Heart right ventricle (tissue), 16 donors: ENCODE measurements around the gene SRGAP3. TPM values are rescaled to one million over a fixed set of nuclear protein-coding genes. Genes with fewer than 3 reads are reported as not detected.
A peak's percentile ranks its signal among the peaks of the same experiment; 100 is the strongest.

Experiments used
- ATAC-seq, 8 donors: fragments of 200-7000 bp; cut with Tn5 transposase; one replicate each; pipeline ENCODE4 v1.9.1; 2020; ENCODE audit warnings: mild to moderate bottlenecking in 8 of 8, moderate library complexity in 8 of 8, moderate number of reproducible peaks in 1 of 8
- DNase-seq, 2 donors: peaks; one replicate each; pipeline ENCODE4 v3.0.0-alpha.2; 2020
- H3K27ac ChIP-seq, 10 donors: fragments of 200-600 bp; sonication (generic) in 2 of 10; one replicate each; pipeline versions ENCODE4 v1.5.0 to v1.8.0; 2020 to 2022; ENCODE audit warnings: mild to moderate bottlenecking in 3 of 10
- H3K27me3 ChIP-seq, 7 donors: fragments of 200-600 bp; one replicate each; pipeline ENCODE4 v1.8.0; 2021 to 2022; ENCODE audit warnings: mild to moderate bottlenecking in 2 of 7
- H3K36me3 ChIP-seq, 9 donors: fragments of 200-600 bp; sonication (generic) in 1 of 9; one replicate each; pipeline versions ENCODE4 v1.5.0 to v1.8.0; 2020 to 2022; ENCODE audit warnings: mild to moderate bottlenecking in 2 of 9
- H3K4me1 ChIP-seq, 9 donors: fragments of 200-600 bp; sonication (generic) in 1 of 9; one replicate each; pipeline versions ENCODE4 v1.5.0 to v1.8.0; 2020 to 2022; ENCODE audit warnings: mild to moderate bottlenecking in 4 of 9
- H3K4me3 ChIP-seq, 10 donors: fragments of 200-600 bp; sonication (generic) in 2 of 10; one replicate each; pipeline versions ENCODE4 v1.5.0 to v1.8.0; 2020 to 2022; ENCODE audit warnings: mild to moderate bottlenecking in 7 of 10, moderate library complexity in 2 of 10
- H3K9me3 ChIP-seq, 11 donors: fragments of 200-600 bp in 10 of 11; sonication (generic) in 2 of 11; one replicate each; pipeline versions ENCODE4 v1.5.0 to v1.8.0; 2013 to 2022; ENCODE audit warnings: mild to moderate bottlenecking in 2 of 11, control low read depth in 1 of 11, moderate library complexity in 1 of 11
- CTCF ChIP-seq, 9 donors: fragments of 200-600 bp; sonication (generic) in 2 of 9; IDR thresholded peaks; one replicate each; pipeline versions ENCODE4 v1.5.0 to v1.8.0; 2021 to 2022; ENCODE audit warnings: antibody characterized with exemption in 9 of 9, mild to moderate bottlenecking in 5 of 9, moderate library complexity in 1 of 9
- WGBS, 2 donors: extraction: QIAGEN DNeasy Blood & Tissue Kit; methylation state at CpG; one replicate each; pipeline ENCODE4 v1.1.7; 2013; ENCODE audit warnings: inconsistent platforms in 1 of 2; 5-methylcytosine and 5-hydroxymethylcytosine counted together
- intact Hi-C, 10 donors: fragments of 100-400 bp; cut with DNase I; formaldehyde crosslinking; loops; one replicate each; pipeline versions ENCODE4 v1.11.1 to v1.14.2; 2022
- polyA plus RNA-seq, 2 donors: library from polyadenylated mRNA; stranded (reverse); fragments of 200-250 nt; gene quantifications; one replicate each; pipeline ENCODE4 v1.2.3, GENCODE V29; 2013
- total RNA-seq, 10 donors: library from RNA; stranded (reverse); fragmentation: NEBNext Ultra II Directional in 3 of 10; extraction: Animal tissue kit (Norgen Biotek cat#: 25700) in 3 of 10; gene quantifications; one replicate each; pipeline versions ENCODE4 v1.2.1 to v1.2.4, GENCODE V29; 2021 to 2023
- donor health status: Arrhythmogenic right ventricular cardiomyopathy.
- donor health status: ischemic (EF 13 %, LVEDD 7.1; RV severe dilation, severe dysfunction).
- donor health status: healthy with polysubstance abuse.
- donor health status: DM: no; HTN: yes; CAD: no.
- donor health status: DM: no; HTN: no; CAD: no.
- donor health status: ischemic (EF 25% LVEDD 6.9; RV normal size, moderate dysfunction).
- donor health status: ischemic (EF 25% LVEDD 5.7; RV mildly dilated, moderate dysfunction).
- donor health status: healthy.
- donor health status: DM: yes; HTN: yes; CAD: no.
- donor health status: Ischemic cardiomyopathy.
- donor health status: ischemic (EF 35%, LVEDD 5.7; RV mildly dilated, moderate dysfunction).
- donor health status: nonischemic (EF 11% LVEDD 7.7; RV severe dilation, severe dysfunction).
- donor health status: DM: yes; HTN: yes; CAD: no.
- donor health status: PGD.
- donor health status: ischemic (EF 29% LVEDD 5.4; RV normal size, mild dysfunction).
- donor health status: nonischemic (EF 23%, LVEDD 6.1; RV moderate dilation, normal function).

Gene SRGAP3
- total and polyA plus RNA-seq, 12 donors, result 0.67 to 16.1 (median 10.6) TPM

- Histone ChIP-seq H3K4me1 (peaks cover 0 to 4% (median 0%) of the 10 kb centered on the region in 9 donors), H3K4me3 (no peak overlapping the region), H3K9me3 (no peaks in the 10 kb centered on the region), H3K27ac (no peak overlapping the region), H3K27me3 (no peaks in the 10 kb centered on the region), H3K36me3 (no peaks in the 10 kb centered on the region)
- no peak for TF ChIP-seq CTCF (IDR thresholded peaks at IDR 0.05)
- no peak for DNase-seq
- intact Hi-C loops, result no loop called here
- ATAC-seq, result no peak
- WGBS, 2 donors, result 88 to 89% methylated on average over 4 of the region's 4 CpGs
Measured at GRCh38 chr3:9206287-9206686, 43.2 kb downstream of the SRGAP3 start.

- Histone ChIP-seq H3K9me3 (no peaks in the 10 kb centered on the region), H3K4me3 (no peak overlapping the region), H3K27me3 (no peaks in the 10 kb centered on the region), H3K27ac (no peak overlapping the region), H3K36me3 (no peaks in the 10 kb centered on the region), H3K4me1 (peaks cover 0 to 4% (median 0%) of the 10 kb centered on the region in 9 donors)
- intact Hi-C loops, result no loop called here
- ATAC-seq (no peak), DNase-seq (no peak)
- WGBS, 2 donors, result 87% methylated on average over 9 of the region's 9 CpGs
- TF ChIP-seq CTCF (IDR thresholded peaks at IDR 0.05), result no peak
Measured at GRCh38 chr3:9205345-9206143, 43.9 kb downstream of the SRGAP3 start.

- Histone ChIP-seq H3K4me1 (peaks cover 0 to 4% (median 0%) of the 10 kb centered on the region in 9 donors), H3K36me3 (no peaks in the 10 kb centered on the region), H3K4me3 (no peak overlapping the region), H3K27me3 (no peaks in the 10 kb centered on the region), H3K27ac (no peak overlapping the region), H3K9me3 (no peaks in the 10 kb centered on the region)
- no peak for DNase-seq
- TF ChIP-seq CTCF (IDR thresholded peaks at IDR 0.05), result no peak
- intact Hi-C loops, result no loop called here
- 70 to 77% methylated on average over 17 of the region's 17 CpGs for WGBS, 2 donors
- peak in 1 of 8 donors; percentile 33 for ATAC-seq
Measured at GRCh38 chr3:9204253-9204992, 45.0 kb downstream of the SRGAP3 start.

GRCh38 chr3:9203317-9203716 lies 46.1 kb downstream of the SRGAP3 start:
- peaks cover 0 to 8% (median 0%) of the 10 kb centered on the region in 9 donors for H3K4me1 ChIP-seq
- WGBS, 2 donors, result 84% methylated on average over 2 of the region's 2 CpGs
- intact Hi-C loops, result no loop called here
- H3K27me3 ChIP-seq, result no peaks in the 10 kb centered on the region
- no peaks in the 10 kb centered on the region for H3K36me3 ChIP-seq
- no peak overlapping the region for H3K27ac ChIP-seq
- no peaks in the 10 kb centered on the region for H3K9me3 ChIP-seq
- no peak for TF ChIP-seq CTCF (IDR thresholded peaks at IDR 0.05)
- ATAC-seq (no peak), DNase-seq (no peak)
- no peak overlapping the region for H3K4me3 ChIP-seq
